Activated CD4-positive, alpha-beta T cell treated with anti-CD3 and anti-CD28 coated beads, Interleukin-2, amount 50 U/mL, for 4 hours (primary cell): ENCODE results near the gene PGD.
"Not testable (repeated sequence)": the region's sequence is repeated elsewhere in the genome, so short reads cannot be mapped to it uniquely, and the experiment has no call there.

Experiments
- DNase-seq, 2 experiments: peaks; one replicate each; pipeline ENCODE4 v3.0.0-alpha.2; 2020

Gene PGD

GRCh38 chr1:10400013-10400412, 1.1 kb downstream of the PGD start:
- DNase-seq: no peak

GRCh38 chr1:10401281-10401680, 2.4 kb downstream of the PGD start:
- DNase-seq: no peak

DNA sequence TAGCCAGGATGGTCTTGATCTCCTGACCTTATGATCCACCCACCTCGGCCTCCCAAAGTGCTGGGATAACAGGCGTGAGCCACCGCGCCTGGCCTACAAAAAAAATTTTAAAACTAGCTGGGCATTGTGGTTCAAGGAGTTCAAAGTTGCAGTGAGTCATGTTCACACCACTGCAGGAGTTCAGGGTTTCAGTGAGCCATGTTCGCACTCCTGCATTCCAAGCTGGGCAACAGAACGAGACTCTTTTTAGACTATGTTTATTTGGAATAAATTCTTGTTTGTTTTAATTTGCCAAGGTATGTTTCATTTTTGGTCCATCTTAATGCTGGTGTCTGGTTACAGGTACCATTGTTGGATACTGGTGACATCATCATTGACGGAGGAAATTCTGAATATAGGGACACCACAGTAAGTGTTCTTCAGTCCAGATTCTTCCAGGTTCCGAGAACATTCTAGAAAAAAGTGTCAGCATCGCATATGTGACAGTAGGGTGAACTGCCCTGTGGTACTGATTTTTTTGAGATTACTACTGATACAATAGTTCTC, 3.9 kb downstream of the PGD start:
- DNase-seq: no peak

GRCh38 chr1:10407201-10407600, 8.3 kb downstream of the PGD start:
- DNase-seq: no peak

DNA sequence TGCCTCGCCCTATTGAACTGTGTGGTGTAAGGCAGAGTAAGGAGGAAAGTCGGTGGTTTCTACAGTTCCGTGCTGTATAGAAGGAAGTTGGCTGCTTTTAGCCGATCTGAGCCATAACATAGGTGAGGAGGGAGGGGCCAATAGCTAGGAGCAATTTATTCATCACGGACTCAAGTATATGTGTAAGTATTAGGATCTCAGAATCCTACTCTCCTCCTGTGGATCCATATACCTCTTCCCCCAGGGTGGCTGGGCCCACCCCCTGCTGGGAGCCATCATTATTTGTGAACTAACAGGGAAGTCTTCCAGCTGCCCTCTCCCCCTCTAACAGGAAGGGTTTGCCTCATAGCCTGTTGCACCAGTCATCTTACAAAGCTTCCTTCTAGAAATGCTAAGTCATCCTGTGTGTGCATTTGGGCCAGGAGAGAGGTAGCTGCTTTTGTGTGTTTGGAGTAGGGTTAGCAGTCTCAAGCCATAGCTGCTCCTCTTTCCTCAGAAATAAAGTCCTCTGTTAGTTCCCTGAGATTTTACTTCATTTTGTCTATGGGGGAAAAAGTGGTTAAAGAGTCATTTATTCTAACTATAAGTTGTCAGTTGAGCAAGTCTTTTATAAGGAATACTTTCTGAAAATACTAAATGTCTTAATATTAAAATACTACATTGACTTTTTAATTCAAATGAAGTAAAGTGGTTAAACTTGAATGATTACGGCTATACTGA, 16.5 kb downstream of the PGD start:
- DNase-seq: no peak

DNA sequence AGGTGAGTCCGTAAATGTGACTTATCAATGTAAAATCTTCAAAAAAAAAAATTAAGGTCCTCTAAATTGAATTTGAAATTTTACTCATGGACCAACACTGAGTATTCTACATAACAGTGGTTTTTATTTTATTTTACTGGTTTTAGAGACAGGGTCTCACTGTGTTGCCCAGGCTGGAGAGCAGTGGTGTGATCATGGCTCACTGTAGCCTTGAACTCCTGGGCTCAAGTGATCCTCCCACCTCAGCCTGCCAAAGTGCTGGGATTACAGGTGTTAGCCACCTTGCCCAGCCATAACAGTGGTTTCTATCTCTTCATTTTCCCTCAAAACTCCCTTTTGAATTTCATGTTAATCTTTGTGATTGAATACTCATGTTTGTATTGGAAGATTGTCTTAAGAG, 17.1 kb downstream of the PGD start:
- DNase-seq: not testable (repeated sequence)

DNA sequence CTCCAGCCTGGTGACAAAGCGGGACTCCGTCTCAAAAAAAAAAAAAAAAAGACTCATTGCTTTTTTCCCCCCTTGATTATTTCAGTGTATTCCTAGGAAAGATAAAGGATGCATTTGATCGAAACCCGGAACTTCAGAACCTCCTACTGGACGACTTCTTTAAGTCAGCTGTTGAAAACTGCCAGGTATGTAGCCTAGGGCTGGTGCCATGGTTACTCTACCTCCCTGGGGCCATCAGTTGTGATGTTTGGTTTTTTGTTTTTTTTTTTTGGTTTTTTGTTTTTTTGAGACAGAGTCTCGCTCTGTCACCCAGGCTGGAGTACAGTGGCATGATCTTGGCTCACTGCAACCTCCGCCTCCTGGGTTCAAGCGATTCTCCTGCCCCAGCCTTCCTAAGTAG, 19.9 kb downstream of the PGD start:
- not testable (repeated sequence) for DNase-seq

GRCh38 chr1:10419351-10419750, 20.5 kb downstream of the PGD start:
- DNase-seq: no peak

DNA sequence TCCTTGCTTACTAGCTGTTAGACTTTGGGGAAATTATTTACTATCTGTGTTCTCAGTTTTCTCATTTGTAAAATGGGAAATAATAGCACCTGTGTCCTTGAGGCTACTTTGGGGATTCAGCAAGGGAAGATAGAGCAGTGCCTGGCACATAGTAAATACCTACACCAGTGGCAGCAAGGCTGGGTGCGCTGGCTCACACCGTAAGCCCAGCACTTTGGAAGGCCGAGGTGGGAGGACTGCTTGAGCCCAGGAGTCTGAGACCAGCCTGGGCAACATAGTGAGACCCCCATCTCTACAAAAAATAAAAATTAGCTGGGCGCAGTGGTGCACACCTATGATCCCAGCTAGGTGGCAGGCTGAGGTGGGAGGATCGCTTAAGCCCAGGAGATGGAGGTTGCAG, 22.8 kb downstream of the PGD start:
- no peak for DNase-seq

DNA sequence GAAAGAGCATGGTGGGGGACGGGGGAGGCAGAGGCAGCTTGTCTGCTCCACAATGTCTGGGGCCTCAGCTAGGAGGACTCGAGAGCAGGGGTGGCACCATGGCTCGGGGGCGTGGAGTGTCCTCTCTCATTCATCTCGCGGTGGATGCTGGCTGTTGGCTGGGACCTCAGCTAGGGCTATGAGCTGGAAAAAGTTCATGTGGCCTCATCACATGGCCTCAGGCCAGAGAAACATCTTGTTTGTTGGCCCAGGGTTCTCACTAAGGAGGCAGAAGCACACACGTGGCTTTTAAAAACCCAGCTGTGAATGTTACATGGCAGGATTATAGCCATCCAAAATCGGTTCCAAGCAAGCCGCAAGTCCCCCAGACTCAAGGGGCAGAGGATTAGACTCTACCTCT, 25.2 kb downstream of the PGD start:
- DNase-seq: no peak

- no peak for DNase-seq
Measured at GRCh38 chr1:10424651-10425050, 25.8 kb downstream of the PGD start.

DNA sequence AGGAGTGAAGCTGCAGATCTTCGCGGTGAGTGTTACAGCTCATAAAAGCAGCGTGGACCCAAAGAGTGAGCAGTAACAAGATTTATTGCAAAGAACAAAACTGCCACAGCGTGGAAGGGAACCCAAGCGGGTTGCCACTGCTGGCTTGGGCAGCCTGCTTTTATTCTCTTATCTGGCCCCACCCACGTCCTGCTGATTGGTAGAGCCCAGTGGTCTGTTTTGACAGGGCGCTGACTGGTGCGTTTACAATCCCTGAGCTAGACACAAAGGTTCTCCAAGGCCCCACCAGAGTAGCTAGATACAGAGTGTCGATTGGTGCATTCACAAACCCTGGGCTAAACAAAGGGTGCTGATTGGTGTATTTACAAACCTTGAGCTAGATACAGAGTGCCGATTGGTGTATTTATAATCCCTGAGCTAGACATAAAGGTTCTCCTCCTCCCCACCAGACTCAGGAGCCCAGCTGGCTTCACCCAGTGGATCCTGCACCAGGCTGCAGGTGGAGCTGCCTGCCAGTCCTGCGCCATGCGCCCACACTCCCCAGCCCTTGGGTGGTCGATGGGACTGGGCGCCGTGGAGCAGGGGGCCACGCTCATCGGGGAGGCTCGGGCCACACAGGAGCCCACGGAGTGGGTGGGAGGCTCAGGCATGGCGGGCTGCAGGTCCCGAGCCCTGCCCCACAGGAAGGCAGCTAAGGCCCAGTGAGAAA, 27.1 kb downstream of the PGD start:
- not testable (repeated sequence) for DNase-seq

DNA sequence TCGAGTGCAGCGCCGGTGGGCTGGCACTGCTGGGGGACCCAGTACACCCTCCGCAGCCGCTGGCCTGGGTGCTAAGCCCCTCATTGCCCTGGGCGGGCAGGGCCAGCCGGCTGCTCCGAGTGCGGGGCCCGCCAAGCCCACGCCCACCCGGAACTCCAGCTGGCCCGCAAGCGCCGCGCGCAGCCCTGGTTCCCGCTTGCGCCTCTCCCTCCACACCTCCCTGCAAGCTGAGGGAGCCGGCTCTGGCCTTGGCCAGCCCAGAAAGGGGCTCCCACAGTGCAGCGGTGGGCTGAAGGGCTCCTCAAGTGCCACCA, 27.6 kb downstream of the PGD start:
- DNase-seq: not testable (repeated sequence)

GRCh38 chr1:10428984-10429383, 30.1 kb downstream of the PGD start:
- DNase-seq: no peak

DNA sequence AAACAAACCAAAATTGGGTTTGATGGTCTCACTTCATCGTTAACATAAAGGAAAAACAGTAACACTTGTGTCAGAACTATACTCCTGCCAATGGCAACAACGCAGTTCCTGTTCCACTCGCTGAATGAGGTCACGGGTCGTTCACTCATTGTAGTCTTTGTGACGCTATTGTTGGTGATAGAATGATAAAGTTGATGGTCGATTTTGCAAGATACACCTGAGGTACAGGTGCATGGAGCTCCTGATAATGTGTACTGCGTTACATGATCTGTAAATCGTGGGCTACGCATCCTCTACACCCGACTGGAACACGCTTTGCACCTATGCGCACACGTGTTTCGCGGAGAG, 31.0 kb downstream of the PGD start:
- DNase-seq: no peak

GRCh38 chr1:10430216-10431069, 31.6 kb downstream of the PGD start, which contains the start of gene CENPS:
CENPS (plus strand) TSS chr1:10430433; CDS start chr1:10430518, 85 bp downstream.
- peak; percentile 79 to 82 for DNase-seq

GRCh38 chr1:10431070-10431730, 32.3 kb downstream of the PGD start:
- peak in 1 of 2 experiments; percentile 4 for DNase-seq

DNA sequence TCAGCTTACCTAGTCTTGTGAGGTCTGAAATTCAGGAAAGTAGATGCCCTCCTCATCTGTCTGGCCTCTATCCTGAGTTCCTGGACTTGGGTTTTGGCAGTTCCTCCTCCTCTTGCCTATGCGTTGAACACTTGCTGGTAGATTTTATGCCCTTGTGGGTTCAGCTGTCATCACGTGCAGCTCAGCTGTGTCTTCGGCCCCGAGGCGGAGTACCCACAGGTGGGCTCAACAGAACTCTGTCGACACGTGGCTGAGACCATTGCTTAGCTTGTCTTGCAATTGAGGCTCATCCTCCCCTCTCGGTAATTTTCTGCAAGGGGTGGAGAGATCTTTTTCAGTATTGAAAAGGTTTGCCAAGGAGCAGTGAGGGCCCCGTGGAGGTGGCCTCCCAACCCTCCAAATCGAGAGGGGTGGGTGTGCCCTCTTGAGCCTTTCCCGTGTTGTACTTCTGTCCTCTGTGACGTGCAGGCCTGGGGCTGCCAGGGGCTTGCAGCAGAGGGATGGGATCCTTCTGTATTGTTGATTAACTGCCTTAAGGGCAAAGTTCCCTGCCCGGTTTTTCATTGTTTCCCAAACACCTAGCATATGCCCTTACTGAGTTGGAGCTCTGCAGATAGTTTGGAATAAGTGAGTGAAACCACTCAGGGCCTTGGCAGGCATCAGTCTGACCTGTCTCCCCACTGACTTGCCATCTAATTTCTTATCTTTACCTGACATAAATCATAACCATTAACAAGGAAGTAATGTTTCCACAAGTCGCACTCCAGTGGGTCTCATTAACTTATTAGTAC, 34.2 kb downstream of the PGD start:
- DNase-seq: no peak

DNA sequence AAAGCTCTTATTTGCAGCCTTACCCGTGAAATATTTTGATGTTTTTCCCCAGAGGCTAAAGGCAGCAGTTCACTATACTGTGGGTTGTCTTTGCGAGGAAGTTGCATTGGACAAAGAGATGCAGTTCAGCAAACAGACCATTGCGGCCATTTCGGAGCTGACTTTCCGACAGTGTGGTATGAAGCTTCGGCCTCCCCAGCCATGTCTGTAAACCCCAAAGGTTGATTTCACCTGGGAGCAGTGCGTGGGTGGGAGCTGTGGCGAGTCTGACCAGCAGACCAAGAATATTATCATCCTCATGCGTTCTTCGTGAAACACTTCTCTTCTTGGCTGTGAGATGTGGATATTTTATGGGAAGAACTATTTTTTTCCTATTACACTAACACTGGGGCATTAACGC, 34.9 kb downstream of the PGD start:
- DNase-seq: no peak

DNA sequence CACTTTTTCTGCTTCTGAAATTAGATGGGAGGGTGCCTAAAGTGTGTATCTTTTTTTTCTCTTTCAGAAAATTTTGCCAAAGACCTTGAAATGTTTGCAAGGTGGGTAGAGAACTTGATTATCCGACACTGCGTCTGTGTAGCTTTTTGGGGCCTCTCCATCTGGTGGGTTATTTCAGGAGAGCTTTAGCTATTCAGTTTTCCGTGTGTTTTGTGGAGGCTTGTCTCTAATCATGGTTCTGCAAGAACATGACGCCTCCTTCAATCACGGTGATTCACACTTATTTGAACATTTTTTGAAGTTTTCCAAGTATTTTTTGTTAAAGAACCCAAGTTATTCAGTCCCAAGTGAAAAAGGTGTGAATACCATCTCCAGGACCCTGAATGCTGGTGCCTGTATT, 35.7 kb downstream of the PGD start:
- DNase-seq: no peak

GRCh38 chr1:10437052-10437451, 38.2 kb downstream of the PGD start:
- DNase-seq: no peak

DNA sequence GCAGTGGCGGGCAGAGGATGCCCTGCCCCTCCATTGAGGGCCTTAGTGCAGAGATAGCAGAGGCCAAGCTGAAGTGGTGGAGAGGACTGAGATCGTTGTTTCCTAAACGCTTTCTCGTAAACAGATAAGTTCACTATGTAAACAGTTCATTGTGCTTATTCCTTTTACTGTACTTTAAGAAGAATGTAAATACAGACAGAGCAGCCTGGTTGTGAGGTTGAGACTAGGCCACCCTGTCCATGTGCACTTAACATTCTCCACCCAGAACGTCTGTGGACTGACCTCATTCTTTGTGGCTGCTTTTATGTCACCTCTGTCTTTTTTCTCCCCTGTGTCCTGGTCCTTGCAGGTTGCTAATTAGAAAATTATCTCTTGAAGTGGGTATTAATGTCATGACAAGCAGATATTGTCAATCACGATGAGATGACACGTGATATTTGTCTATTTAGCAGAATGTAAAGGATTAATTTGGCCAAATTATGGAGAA, 39.9 kb downstream of the PGD start:
- no peak for DNase-seq
